Inflammatory macrophage treated with lipopolysaccharide for 4 hours (primary cell): Measurements from ENCODE around the gene SCAF8.
"Not testable (repeated sequence)": the region's sequence is repeated elsewhere in the genome, so short reads cannot be mapped to it uniquely, and the experiment has no call there.

Experiments
- DNase-seq: peaks from one replicate; pipeline ENCODE4 v3.0.0-alpha.2; 2020

The SCAF8 gene

GRCh38 chr6:154782193-154782592 lies 49.0 kb downstream of the SCAF8 start:
- peak; percentile 59 for DNase-seq

- no peak for DNase-seq
Observed at GRCh38 chr6:154783229-154783628, 50.0 kb downstream of the SCAF8 start.

GRCh38 chr6:154785075-154785474 lies 51.9 kb downstream of the SCAF8 start:
- DNase-seq = no peak

- DNase-seq = no peak
Observed at GRCh38 chr6:154786144-154786868, 53.1 kb downstream of the SCAF8 start.

GRCh38 chr6:154791556-154792317 lies 58.5 kb downstream of the SCAF8 start:
- peak; percentile 74 for DNase-seq

GRCh38 chr6:154792325-154792724 lies 59.1 kb downstream of the SCAF8 start:
- peak; percentile 6 for DNase-seq

- DNase-seq = no peak
Observed at GRCh38 chr6:154792761-154793160, 59.5 kb downstream of the SCAF8 start.

GRCh38 chr6:154796484-154796883 lies 63.3 kb downstream of the SCAF8 start:
- no peak for DNase-seq

- no peak for DNase-seq
Observed at GRCh38 chr6:154797857-154798256, 64.6 kb downstream of the SCAF8 start.

- peak; percentile 31 for DNase-seq
Observed at GRCh38 chr6:154800338-154800737, 67.1 kb downstream of the SCAF8 start.

GRCh38 chr6:154805288-154805911 lies 72.2 kb downstream of the SCAF8 start:
- peak; percentile 61 for DNase-seq

GRCh38 chr6:154806804-154807203 lies 73.6 kb downstream of the SCAF8 start:
- DNase-seq = no peak

- not testable (repeated sequence) for DNase-seq
Observed at GRCh38 chr6:154811663-154812062, 78.4 kb downstream of the SCAF8 start.

GRCh38 chr6:154814063-154814462 lies 80.8 kb downstream of the SCAF8 start:
- DNase-seq = no peak

- peak; percentile 58 for DNase-seq
Observed at GRCh38 chr6:154815938-154816820, 83.0 kb downstream of the SCAF8 start.

GRCh38 chr6:154821099-154821498 lies 87.9 kb downstream of the SCAF8 start:
- no peak for DNase-seq

GRCh38 chr6:154821638-154822037 lies 88.4 kb downstream of the SCAF8 start:
- DNase-seq = no peak

- DNase-seq = no peak
Observed at GRCh38 chr6:154822947-154823558, 89.8 kb downstream of the SCAF8 start.

GRCh38 chr6:154824076-154824475 lies 90.9 kb downstream of the SCAF8 start:
- no peak for DNase-seq

GRCh38 chr6:154829970-154830369 lies 96.8 kb downstream of the SCAF8 start:
- DNase-seq = no peak

- no peak for DNase-seq
Observed at GRCh38 chr6:154830771-154831170, 97.6 kb downstream of the SCAF8 start.

GRCh38 chr6:154835307-154835706 lies 102.1 kb downstream of the SCAF8 start:
- DNase-seq = no peak
